ENCODE data around the gene MRPS17.

Gene MRPS17

DNA sequence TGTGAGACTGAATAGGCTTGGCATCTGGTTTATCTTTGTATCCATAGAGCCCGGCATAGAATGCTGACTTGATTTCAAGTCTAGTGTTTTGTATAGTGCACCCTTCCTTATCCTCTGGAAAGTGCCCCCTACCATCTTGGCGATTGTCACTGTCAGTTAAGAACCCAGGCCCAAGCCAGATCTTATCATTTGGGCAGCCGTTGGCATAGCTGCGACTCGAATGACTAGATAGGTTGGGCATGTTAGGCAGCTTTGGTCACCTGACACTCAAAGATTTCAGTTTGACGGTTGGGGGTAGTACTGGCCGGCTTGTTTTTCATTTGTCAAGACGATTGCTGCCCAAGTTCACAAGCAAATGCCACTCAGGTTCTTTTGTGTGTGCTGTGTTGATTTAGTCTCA lies 19.3 kb downstream of the MRPS17 start:
- no peak for DNase-seq (ENCODE audit: low spot score)

DNA sequence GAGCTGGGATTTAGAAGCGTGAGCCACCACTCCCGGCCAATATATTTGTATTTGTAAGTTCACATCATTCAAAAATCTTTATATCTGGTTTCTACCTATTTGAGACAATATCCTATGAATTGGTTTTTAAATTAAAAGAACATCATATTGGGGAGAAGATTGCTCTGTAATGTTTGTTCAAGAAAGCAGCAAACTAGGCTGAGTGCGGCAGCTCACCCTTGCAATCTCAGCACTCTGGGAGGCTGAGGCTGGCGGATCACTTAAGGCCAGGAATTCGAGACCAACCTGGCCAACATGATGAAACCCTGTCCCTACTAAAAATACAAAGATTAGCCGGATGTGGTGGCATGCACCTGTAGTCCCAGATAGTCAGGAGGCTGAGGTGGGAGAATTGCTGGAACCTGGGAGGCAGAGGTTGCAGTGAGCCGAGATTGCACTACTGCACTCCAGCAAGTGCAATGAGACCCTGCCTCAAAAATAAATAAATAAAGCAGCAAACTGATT lies 22.1 kb downstream of the MRPS17 start:
- DNase-seq (ENCODE audit: low spot score) = no peak

DNA sequence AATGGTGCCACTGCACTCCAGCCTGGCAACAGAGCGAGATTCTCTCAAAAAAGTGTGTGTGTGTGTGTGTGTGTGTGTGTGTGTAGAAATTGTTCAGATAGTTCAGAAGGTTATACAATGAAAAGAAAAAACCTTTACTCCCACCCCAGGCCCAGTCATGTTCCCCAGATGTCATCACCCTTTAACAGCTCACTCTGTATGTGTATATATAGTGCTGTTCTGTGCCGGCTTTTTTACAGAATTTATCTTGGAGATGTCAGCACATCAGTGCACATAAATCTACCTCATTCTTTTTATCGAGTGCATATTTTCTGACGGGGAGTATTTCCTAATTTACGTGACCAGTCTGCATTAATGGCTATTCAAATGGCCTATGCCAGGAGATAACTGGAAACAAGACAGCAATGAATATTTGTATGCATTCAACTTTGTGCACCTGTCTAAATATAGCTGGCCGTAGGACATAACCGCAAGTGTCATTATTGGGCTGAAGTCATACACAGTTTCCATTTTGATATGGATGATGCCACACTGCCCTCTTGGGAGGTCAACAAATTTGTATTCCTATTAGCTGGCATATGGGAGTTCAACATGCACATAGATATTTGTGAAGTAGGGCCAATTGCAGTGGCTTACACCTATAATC lies 24.4 kb downstream of the MRPS17 start:
- no peak for DNase-seq (ENCODE audit: low spot score)

GRCh38 chr7:55977831-55978230 lies 26.2 kb downstream of the MRPS17 start:
- no peak for DNase-seq (ENCODE audit: low spot score)

GRCh38 chr7:55980266-55980665 lies 28.6 kb downstream of the MRPS17 start:
- no peak for DNase-seq (ENCODE audit: low spot score)

- no peak for DNase-seq (ENCODE audit: low spot score)
Measured at GRCh38 chr7:55983537-55983936, 31.9 kb downstream of the MRPS17 start.

DNA sequence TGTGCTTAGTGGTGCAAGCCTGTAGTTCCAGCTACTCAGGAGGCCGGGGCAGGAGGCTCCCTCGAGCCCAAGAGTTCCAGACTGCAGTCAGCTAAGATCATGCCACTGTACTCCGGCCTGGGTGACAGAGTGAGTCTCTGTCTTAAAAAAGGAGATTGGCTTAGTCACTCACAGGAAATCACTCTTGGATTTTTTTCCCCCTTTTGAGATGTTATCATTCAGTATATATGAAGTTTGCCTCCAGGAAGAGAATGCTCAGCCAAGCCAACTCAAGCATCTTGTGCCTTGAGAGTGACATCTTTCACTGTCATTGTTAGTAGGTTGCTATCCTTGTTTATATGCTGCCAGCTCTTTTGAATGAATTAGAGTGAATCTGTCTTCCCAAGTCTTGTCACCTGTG lies 40.7 kb downstream of the MRPS17 start:
- no peak for DNase-seq (ENCODE audit: low spot score)

DNA sequence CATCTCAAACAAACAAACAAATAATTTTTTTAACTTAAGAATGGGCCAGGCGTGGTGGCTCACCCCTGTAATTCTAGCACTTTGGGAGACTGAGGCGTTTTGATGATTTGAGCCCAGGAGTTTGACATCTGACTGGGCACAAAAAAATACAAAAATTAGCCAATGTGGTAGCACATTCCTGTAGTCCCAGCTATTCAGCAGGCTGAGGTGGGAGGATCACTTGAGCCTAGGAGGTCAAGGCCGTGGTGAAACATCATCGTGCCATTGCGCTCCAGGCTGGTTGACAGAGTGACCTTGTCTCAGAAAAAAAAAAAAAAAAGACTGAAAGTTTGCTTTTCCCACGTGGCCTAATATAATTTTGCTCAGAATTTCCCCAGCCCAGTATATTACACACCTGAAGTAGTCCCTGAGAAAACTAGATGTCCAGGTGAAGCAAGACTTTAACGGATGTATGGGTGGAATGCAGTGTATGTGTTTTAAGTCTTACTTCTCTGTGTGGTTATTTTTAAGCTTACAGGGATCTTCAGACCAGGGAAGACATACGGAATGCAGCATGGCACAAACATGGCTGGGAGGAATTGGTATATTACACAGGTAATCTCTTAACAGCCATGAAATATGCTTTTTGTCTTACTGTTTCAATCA lies 45.3 kb downstream of the MRPS17 start:
- no peak for DNase-seq (ENCODE audit: low spot score)

DNA sequence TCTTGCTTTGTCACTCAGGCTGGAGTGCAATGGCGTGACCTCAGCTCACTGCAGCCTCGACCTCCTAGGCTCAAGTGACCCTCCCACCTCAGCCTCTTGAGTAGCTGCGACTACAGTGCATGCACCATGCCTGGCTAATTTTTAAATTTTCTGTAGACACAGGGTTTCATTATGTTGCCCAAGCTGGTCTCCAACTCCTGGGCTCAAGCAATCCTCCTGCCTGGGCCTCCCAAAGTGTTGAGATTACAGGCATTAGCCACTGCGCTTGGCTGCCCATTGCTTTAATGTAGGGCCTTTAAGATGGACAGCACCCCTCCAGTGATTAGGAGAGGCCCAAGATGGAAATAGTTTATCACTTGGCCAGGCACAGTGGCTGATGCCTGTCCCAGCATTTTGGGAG lies 52.1 kb downstream of the MRPS17 start:
- no peak for DNase-seq (ENCODE audit: low spot score)
